Activated naive CD8-positive, alpha-beta T cell treated with anti-CD3 and anti-CD28 coated beads, Interleukin-2, amount 10 ng/mL, durations not matched to agents 7 days and 5 days (primary cell): ENCODE data around the gene ARPP21. TPM values are rescaled to one million over a fixed set of nuclear protein-coding genes. Genes with fewer than 3 reads are reported as not detected.

Source experiments
- ATAC-seq: fragments of 150-1000 bp; cut with Tn5 transposase; one replicate; pipeline ENCODE4 v1.10.0; 2021; ENCODE audit warnings: low read depth, moderate library complexity
- POLR2A ChIA-PET: fragments of 350-600 bp; sonication (Branson Sonifier 250); formaldehyde crosslinking; loops from one replicate; lab custom pipeline; 2021; ENCODE audit warnings: antibody characterized with exemption; lab: Charles Lee
- DNase-seq: peaks from one replicate; pipeline ENCODE4 v3.0.0; 2021
- H3K27ac Mint-ChIP-seq: one replicate; pipeline ENCODE4 v1.8.0; 2022; ENCODE audit warnings: mild to moderate bottlenecking, mixed read lengths
- H3K27me3 Mint-ChIP-seq: one replicate; pipeline ENCODE4 v1.8.0; 2022; ENCODE audit warnings: mild to moderate bottlenecking, moderate library complexity, mixed read lengths
- H3K36me3 Mint-ChIP-seq: one replicate; pipeline ENCODE4 v1.8.0; 2021; ENCODE audit warnings: mild to moderate bottlenecking, mixed read lengths
- H3K4me1 Mint-ChIP-seq: one replicate; pipeline ENCODE4 v1.8.0; 2021; ENCODE audit warnings: mixed read lengths
- H3K4me3 Mint-ChIP-seq: one replicate; pipeline ENCODE4 v1.8.0; 2022; ENCODE audit warnings: mild to moderate bottlenecking, moderate library complexity, mixed read lengths
- H3K9me3 Mint-ChIP-seq: one replicate; pipeline ENCODE4 v1.8.0; 2021; ENCODE audit warnings: mixed read lengths
- total RNA-seq, 2 experiments: library from RNA; stranded (reverse); gene quantifications; one replicate each; pipeline ENCODE4 v1.2.3, GENCODE V29; 2021

Gene ARPP21
- total RNA-seq, 2 experiments from 2014 or later: not detected

- DNase-seq (no peak), ATAC-seq (no peak)
- H3K27me3 Mint-ChIP-seq: no peaks in the 10 kb centered on the region
- peaks cover 1% of the 10 kb centered on the region for H3K9me3 Mint-ChIP-seq
- H3K27ac Mint-ChIP-seq: no peak overlapping the region
- H3K4me1 Mint-ChIP-seq: no peaks in the 10 kb centered on the region
- POLR2A ChIA-PET: no interaction called here
- no peak overlapping the region for H3K4me3 Mint-ChIP-seq
- H3K36me3 Mint-ChIP-seq: no peaks in the 10 kb centered on the region
Observed at GRCh38 chr3:35709691-35710090, 70.4 kb downstream of the ARPP21 start.

- ATAC-seq: no peak
- Mint-ChIP-seq H3K4me3 (no peak overlapping the region), H3K36me3 (no peaks in the 10 kb centered on the region), H3K9me3 (peaks cover 1% of the 10 kb centered on the region), H3K27me3 (no peaks in the 10 kb centered on the region), H3K27ac (no peak overlapping the region), H3K4me1 (no peaks in the 10 kb centered on the region)
- no peak for DNase-seq
- POLR2A ChIA-PET: no interaction called here
Observed at GRCh38 chr3:35710554-35710953, 71.2 kb downstream of the ARPP21 start.

DNA sequence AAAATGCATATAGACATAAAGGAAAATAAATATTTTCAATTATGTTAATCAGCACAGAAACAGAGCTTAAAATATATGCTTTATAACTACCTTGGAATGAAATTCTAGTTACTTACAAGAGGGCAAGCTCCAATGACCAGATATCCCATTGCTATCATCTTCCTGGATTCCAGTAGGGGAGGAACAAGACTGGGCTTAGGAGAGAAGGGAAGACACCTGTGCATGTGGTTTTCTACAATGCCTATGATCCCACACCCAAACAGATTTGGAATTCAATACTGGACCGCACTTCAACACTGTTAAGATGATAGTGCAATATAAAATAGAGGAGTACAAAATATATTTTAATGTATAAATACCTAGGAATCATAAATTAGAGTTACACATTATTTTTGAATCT lies 79.6 kb downstream of the ARPP21 start:
- POLR2A ChIA-PET: no interaction called here
- H3K27me3 Mint-ChIP-seq: no peaks in the 10 kb centered on the region
- H3K36me3 Mint-ChIP-seq: no peaks in the 10 kb centered on the region
- H3K4me3 Mint-ChIP-seq: no peak overlapping the region
- DNase-seq (no peak), ATAC-seq (no peak)
- no peaks in the 10 kb centered on the region for H3K9me3 Mint-ChIP-seq
- no peaks in the 10 kb centered on the region for H3K4me1 Mint-ChIP-seq
- H3K27ac Mint-ChIP-seq: no peak overlapping the region

GRCh38 chr3:35721628-35722027 lies 82.3 kb downstream of the ARPP21 start:
- ATAC-seq: no peak
- H3K27ac Mint-ChIP-seq: no peak overlapping the region
- H3K27me3 Mint-ChIP-seq: no peaks in the 10 kb centered on the region
- H3K4me1 Mint-ChIP-seq: no peaks in the 10 kb centered on the region
- no peak for DNase-seq
- H3K36me3 Mint-ChIP-seq: no peaks in the 10 kb centered on the region
- H3K9me3 Mint-ChIP-seq: no peaks in the 10 kb centered on the region
- no peak overlapping the region for H3K4me3 Mint-ChIP-seq
- POLR2A ChIA-PET: no interaction called here

GRCh38 chr3:35722902-35723301 lies 83.6 kb downstream of the ARPP21 start:
- no peak overlapping the region for H3K4me3 Mint-ChIP-seq
- H3K27me3 Mint-ChIP-seq: no peaks in the 10 kb centered on the region
- DNase-seq (no peak), ATAC-seq (no peak)
- H3K27ac Mint-ChIP-seq: no peak overlapping the region
- POLR2A ChIA-PET: no interaction called here
- no peaks in the 10 kb centered on the region for H3K4me1 Mint-ChIP-seq
- H3K36me3 Mint-ChIP-seq: no peaks in the 10 kb centered on the region
- no peaks in the 10 kb centered on the region for H3K9me3 Mint-ChIP-seq

- POLR2A ChIA-PET: no interaction called here
- H3K36me3 Mint-ChIP-seq: no peaks in the 10 kb centered on the region
- H3K4me1 Mint-ChIP-seq: no peaks in the 10 kb centered on the region
- DNase-seq (no peak), ATAC-seq (no peak)
- H3K27ac Mint-ChIP-seq: no peak overlapping the region
- no peaks in the 10 kb centered on the region for H3K9me3 Mint-ChIP-seq
- H3K4me3 Mint-ChIP-seq: no peak overlapping the region
- no peaks in the 10 kb centered on the region for H3K27me3 Mint-ChIP-seq
Observed at GRCh38 chr3:35723480-35724097, 84.3 kb downstream of the ARPP21 start.

DNA sequence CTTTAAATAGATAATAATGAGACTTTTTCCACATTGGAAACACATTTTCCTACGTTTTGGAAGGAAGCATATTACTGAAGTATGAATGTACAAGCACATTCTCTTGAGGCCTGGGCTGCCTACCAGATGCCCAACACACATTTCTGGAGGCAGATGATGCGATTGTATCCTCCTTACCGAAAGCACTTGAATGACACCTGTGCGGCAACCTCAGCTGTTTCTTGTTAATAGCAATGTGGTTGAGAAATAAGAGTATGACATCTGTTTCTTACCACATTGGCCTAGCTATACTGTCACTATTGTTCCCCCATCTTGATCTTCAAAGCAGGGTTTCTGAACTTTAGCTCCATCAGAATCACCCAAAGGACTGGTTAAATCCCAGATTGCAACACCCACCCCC lies 84.8 kb downstream of the ARPP21 start:
- H3K4me1 Mint-ChIP-seq: no peaks in the 10 kb centered on the region
- no peaks in the 10 kb centered on the region for H3K36me3 Mint-ChIP-seq
- no peaks in the 10 kb centered on the region for H3K9me3 Mint-ChIP-seq
- no peak overlapping the region for H3K27ac Mint-ChIP-seq
- POLR2A ChIA-PET: no interaction called here
- no peak for ATAC-seq
- no peak overlapping the region for H3K4me3 Mint-ChIP-seq
- no peak for DNase-seq
- H3K27me3 Mint-ChIP-seq: no peaks in the 10 kb centered on the region

- no peak overlapping the region for H3K27ac Mint-ChIP-seq
- POLR2A ChIA-PET: no interaction called here
- no peaks in the 10 kb centered on the region for H3K4me1 Mint-ChIP-seq
- no peak for DNase-seq
- no peaks in the 10 kb centered on the region for H3K36me3 Mint-ChIP-seq
- no peaks in the 10 kb centered on the region for H3K9me3 Mint-ChIP-seq
- H3K27me3 Mint-ChIP-seq: no peaks in the 10 kb centered on the region
- H3K4me3 Mint-ChIP-seq: no peak overlapping the region
- no peak for ATAC-seq
Observed at GRCh38 chr3:35727179-35727578, 87.9 kb downstream of the ARPP21 start.

GRCh38 chr3:35733341-35733740 lies 94.0 kb downstream of the ARPP21 start:
- Mint-ChIP-seq H3K4me1 (no peaks in the 10 kb centered on the region), H3K36me3 (no peaks in the 10 kb centered on the region), H3K9me3 (no peaks in the 10 kb centered on the region), H3K27me3 (no peaks in the 10 kb centered on the region), H3K27ac (no peak overlapping the region), H3K4me3 (no peak overlapping the region)
- POLR2A ChIA-PET: no interaction called here
- ATAC-seq (no peak), DNase-seq (no peak)

DNA sequence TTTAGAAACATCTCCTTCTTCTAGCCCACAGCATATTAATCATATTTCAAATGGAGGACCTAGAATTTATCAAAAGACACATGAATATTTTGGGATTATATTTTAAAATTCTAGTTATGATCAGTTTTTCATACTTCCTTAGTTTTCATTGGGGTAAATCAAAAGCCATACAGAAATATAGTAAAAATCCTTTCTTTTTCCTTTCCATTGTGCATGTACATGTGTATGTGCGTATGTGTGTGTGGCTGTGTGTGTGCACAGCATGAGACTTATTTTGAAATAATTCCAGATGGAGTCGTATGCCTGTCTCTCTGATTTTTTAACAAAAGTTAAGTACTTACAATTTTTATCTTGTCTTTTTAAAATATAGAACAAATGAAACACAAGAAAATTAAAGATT lies 94.5 kb downstream of the ARPP21 start:
- Mint-ChIP-seq H3K4me1 (no peaks in the 10 kb centered on the region), H3K4me3 (no peak overlapping the region), H3K9me3 (no peaks in the 10 kb centered on the region), H3K27me3 (no peaks in the 10 kb centered on the region), H3K27ac (no peak overlapping the region), H3K36me3 (no peaks in the 10 kb centered on the region)
- ATAC-seq (no peak), DNase-seq (no peak)
- POLR2A ChIA-PET: no interaction called here

DNA sequence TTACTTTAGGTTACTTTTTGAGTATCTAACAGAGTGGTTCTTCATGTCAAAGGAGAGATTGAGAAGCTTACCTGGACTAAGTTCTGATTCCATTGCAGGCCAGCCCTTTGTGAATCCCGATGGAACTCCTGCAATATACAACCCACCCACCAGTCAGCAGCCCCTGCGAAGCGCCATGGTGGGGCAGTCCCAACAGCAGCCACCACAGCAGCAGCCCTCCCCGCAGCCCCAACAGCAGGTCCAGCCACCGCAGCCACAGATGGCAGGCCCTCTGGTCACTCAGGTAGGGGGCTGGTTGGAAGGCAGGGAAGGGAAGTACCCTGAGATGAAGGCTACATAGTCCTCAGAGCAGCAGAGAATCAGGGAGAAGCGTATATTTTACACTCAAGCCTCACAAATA lies 97.8 kb downstream of the ARPP21 start:
- POLR2A ChIA-PET: no interaction called here
- Mint-ChIP-seq H3K27me3 (no peaks in the 10 kb centered on the region), H3K27ac (no peak overlapping the region), H3K4me3 (no peak overlapping the region), H3K9me3 (no peaks in the 10 kb centered on the region), H3K4me1 (no peaks in the 10 kb centered on the region), H3K36me3 (no peaks in the 10 kb centered on the region)
- no peak for DNase-seq
- ATAC-seq: no peak

- no peaks in the 10 kb centered on the region for H3K9me3 Mint-ChIP-seq
- no peak overlapping the region for H3K4me3 Mint-ChIP-seq
- H3K36me3 Mint-ChIP-seq: no peaks in the 10 kb centered on the region
- H3K4me1 Mint-ChIP-seq: no peaks in the 10 kb centered on the region
- ATAC-seq (no peak), DNase-seq (no peak)
- no peaks in the 10 kb centered on the region for H3K27me3 Mint-ChIP-seq
- POLR2A ChIA-PET: no interaction called here
- H3K27ac Mint-ChIP-seq: no peak overlapping the region
Observed at GRCh38 chr3:35737527-35737926, 98.2 kb downstream of the ARPP21 start.

- no peak for DNase-seq
- Mint-ChIP-seq H3K4me3 (no peak overlapping the region), H3K4me1 (no peaks in the 10 kb centered on the region), H3K27me3 (no peaks in the 10 kb centered on the region), H3K9me3 (no peaks in the 10 kb centered on the region), H3K36me3 (no peaks in the 10 kb centered on the region), H3K27ac (no peak overlapping the region)
- no peak for ATAC-seq
- POLR2A ChIA-PET: no interaction called here
Observed at GRCh38 chr3:35737934-35738706, 98.8 kb downstream of the ARPP21 start.

DNA sequence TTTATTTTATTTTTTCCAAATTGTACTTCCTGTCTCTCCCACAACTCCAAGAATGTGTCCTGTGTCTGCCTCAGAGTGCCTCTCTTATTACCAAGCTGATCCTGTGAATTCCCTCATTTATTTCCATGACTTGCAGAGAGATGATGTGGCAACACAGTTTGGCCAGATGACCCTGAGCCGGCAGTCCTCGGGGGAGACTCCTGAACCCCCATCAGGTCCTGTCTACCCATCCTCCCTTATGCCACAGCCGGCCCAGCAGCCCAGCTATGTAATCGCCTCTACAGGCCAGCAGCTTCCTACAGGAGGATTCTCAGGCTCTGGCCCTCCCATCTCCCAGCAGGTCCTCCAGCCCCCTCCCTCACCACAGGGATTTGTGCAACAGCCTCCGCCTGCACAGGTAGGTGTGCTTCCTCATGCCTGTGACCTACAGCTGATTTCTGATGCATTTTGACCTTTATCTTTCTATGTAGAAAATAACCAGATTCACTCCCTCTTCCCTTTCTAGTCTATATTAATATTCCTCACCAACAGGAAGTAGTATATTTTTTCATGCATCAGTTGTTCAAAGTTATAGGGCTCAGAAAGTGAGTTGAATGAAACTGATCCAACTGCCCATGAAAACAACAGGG lies 100.0 kb downstream of the ARPP21 start:
- Mint-ChIP-seq H3K36me3 (no peaks in the 10 kb centered on the region), H3K9me3 (no peaks in the 10 kb centered on the region), H3K27ac (no peak overlapping the region), H3K27me3 (no peaks in the 10 kb centered on the region), H3K4me1 (no peaks in the 10 kb centered on the region), H3K4me3 (no peak overlapping the region)
- POLR2A ChIA-PET: no interaction called here
- DNase-seq (no peak), ATAC-seq (no peak)
